Vagina (tissue), 2 donors: Measurements from ENCODE around the gene APBB2.

Source experiments
- CTCF ChIP-seq, 3 experiments: fragments of 450-650 bp in 2 of 3; fragments of 200-600 bp in 1 of 3; sonication (generic) in 1 of 3; IDR thresholded peaks; one replicate each; pipeline ENCODE4 v1.5.1; 2017 to 2019; ENCODE audit warnings: antibody characterized with exemption in 3 of 3, mild to moderate bottlenecking in 2 of 3, moderate library complexity in 2 of 3
- POLR2AphosphoS5 ChIP-seq, 2 donors: sonication (generic); formaldehyde crosslinking; IDR thresholded peaks; one replicate each; pipeline ENCODE4 v1.9.0; 2017; ENCODE audit warnings: antibody characterized with exemption in 2 of 2, mild to moderate bottlenecking in 2 of 2, low read depth in 1 of 2; ENCODE audit not compliant: insufficient read depth in 1 of 2

- TF ChIP-seq CTCF (IDR thresholded peaks at IDR 0.05), result no peak
- TF ChIP-seq POLR2AphosphoS5 (IDR thresholded peaks at IDR 0.05; ENCODE audit: insufficient read depth in 1 of 2, low read depth in 1 of 2), result no peak
Measured at GRCh38 chr4:40931238-40931637, 283.1 kb downstream of the APBB2 start.
